Keratinocyte (primary cell): ENCODE results near the gene NOS3. TPM values are rescaled to one million over a fixed set of nuclear protein-coding genes. Genes with fewer than 3 reads are reported as not detected.

Source experiments
- DNase-seq: peaks from one replicate; pipeline ENCODE4 v3.0.0-alpha.2; 2011; ENCODE audit warnings: low read depth, missing footprints, low spot score
- FAIRE-seq: peaks from 2 replicates; lab custom pipeline; 2011; peaks lifted over from hg19 to GRCh38; lab: Jason Lieb, UNC
- H2AFZ ChIP-seq: 2 replicates; pipeline ENCODE4 v1.6.0; 2012; ENCODE audit warnings: low read length, control low read depth, inconsistent platforms; ENCODE audit not compliant: control insufficient read depth
- H3K27ac ChIP-seq: 2 replicates; pipeline ENCODE4 v1.5.1; 2011; ENCODE audit warnings: low read length; ENCODE audit not compliant: control insufficient read depth, insufficient read depth
- H3K27me3 ChIP-seq: 3 replicates; pipeline ENCODE4 v1.6.0; 2011; ENCODE audit warnings: low read length; ENCODE audit not compliant: control insufficient read depth, insufficient read depth; ENCODE audit errors: extremely low read depth
- H3K36me3 ChIP-seq, 2 experiments: 2 replicates in 1 of 2; 3 replicates in 1 of 2; pipeline ENCODE4 v1.5.1; 2011; ENCODE audit warnings: low read length in 2 of 2, mild to moderate bottlenecking in 1 of 2; ENCODE audit not compliant: control insufficient read depth in 2 of 2, insufficient read depth in 2 of 2; ENCODE audit errors: extremely low read depth in 1 of 2
- H3K4me1 ChIP-seq: 3 replicates; pipeline ENCODE4 v1.5.1; 2011; ENCODE audit warnings: low read length; ENCODE audit not compliant: control insufficient read depth, insufficient read depth; ENCODE audit errors: extremely low read depth
- H3K4me2 ChIP-seq: 3 replicates; pipeline ENCODE4 v1.6.0; 2011; ENCODE audit warnings: low read depth, low read length; ENCODE audit not compliant: control insufficient read depth, insufficient read depth; ENCODE audit errors: extremely low read depth
- H3K4me3 ChIP-seq, 3 experiments: fragments of 200-600 bp in 1 of 3; sonication (generic) in 1 of 3; 2 replicates in 2 of 3; 3 replicates in 1 of 3; pipeline ENCODE4 v1.5.1; 2011 to 2016; ENCODE audit warnings: low read length in 3 of 3, mild to moderate bottlenecking in 3 of 3, control low read depth in 2 of 3, inconsistent platforms in 1 of 3, low read depth in 1 of 3, mixed read lengths in 1 of 3, mixed run types in 1 of 3, moderate library complexity in 1 of 3; ENCODE audit not compliant: control insufficient read depth in 2 of 3, insufficient read depth in 2 of 3; ENCODE audit errors: extremely low read depth in 1 of 3
- H3K79me2 ChIP-seq: 2 replicates; pipeline ENCODE4 v1.6.0; 2012; ENCODE audit warnings: low read length; ENCODE audit not compliant: control insufficient read depth, insufficient read depth
- H3K9ac ChIP-seq: 3 replicates; pipeline ENCODE4 v1.6.0; 2011; ENCODE audit warnings: low read length; ENCODE audit not compliant: control insufficient read depth, insufficient read depth; ENCODE audit errors: extremely low read depth
- H3K9me1 ChIP-seq: 3 replicates; pipeline ENCODE4 v1.6.0; 2011; ENCODE audit warnings: low read length; ENCODE audit not compliant: control insufficient read depth, insufficient read depth; ENCODE audit errors: extremely low read depth
- H3K9me3 ChIP-seq: 2 replicates; pipeline ENCODE4 v1.5.1; 2012; ENCODE audit warnings: low read depth, low read length; ENCODE audit not compliant: control insufficient read depth
- H4K20me1 ChIP-seq: 3 replicates; pipeline ENCODE4 v1.6.0; 2011; ENCODE audit warnings: low read length; ENCODE audit not compliant: control insufficient read depth, insufficient read depth; ENCODE audit errors: extremely low read depth
- EZH2 ChIP-seq: IDR thresholded peaks from one replicate; pipeline ENCODE4 v1.6.1; 2012; ENCODE audit warnings: inconsistent platforms, mild to moderate bottlenecking, low read length, moderate library complexity
- dilution Hi-C: fragments of 300-500 bp; cut with MboI; formaldehyde crosslinking; loops from one replicate; pipeline ENCODE4 v1.7.0; 2020; ENCODE audit warnings: low sequenced_read_pairs; ENCODE audit not compliant: extremely low pct_ligation_motif_present
- polyA plus RNA-seq, 5 experiments: library from polyadenylated mRNA; depleted of rRNA in 3 of 5; stranded (reverse) in 3 of 5; stranded (forward) in 1 of 5; unstranded in 1 of 5; fragments of >200 nt; gene quantifications; 1 replicate in 1 of 5; 2 replicates in 3 of 5; 3 replicates in 1 of 5; pipeline versions ENCODE4 v1.2.1 to v1.2.3, GENCODE V29; 2011 to 2012; ENCODE audit warnings: missing spikeins in 2 of 5, low read depth in 1 of 5, low replicate concordance in 1 of 5
- TF ChIP-seq, protein P1 (sequence below), 3 experiments: IDR thresholded peaks in 1 of 3; conservative IDR thresholded peaks in 1 of 3; optimal IDR thresholded peaks in 1 of 3; 2 replicates in 2 of 3; 3 replicates in 1 of 3; pipeline versions ENCODE3 to v1.5.1; 2011; ENCODE audit warnings: low read length in 3 of 3, mild to moderate bottlenecking in 3 of 3, moderate library complexity in 2 of 3, control low read depth in 1 of 3, inconsistent platforms in 1 of 3; ENCODE audit not compliant: insufficient read depth in 2 of 3; ENCODE audit errors: extremely low read depth in 1 of 3

The NOS3 gene
- polyA plus RNA-seq, 1 donor (not counting 4 experiments of a cell fraction or from before 2014, with no cell fraction given): 0.77 TPM

DNA sequence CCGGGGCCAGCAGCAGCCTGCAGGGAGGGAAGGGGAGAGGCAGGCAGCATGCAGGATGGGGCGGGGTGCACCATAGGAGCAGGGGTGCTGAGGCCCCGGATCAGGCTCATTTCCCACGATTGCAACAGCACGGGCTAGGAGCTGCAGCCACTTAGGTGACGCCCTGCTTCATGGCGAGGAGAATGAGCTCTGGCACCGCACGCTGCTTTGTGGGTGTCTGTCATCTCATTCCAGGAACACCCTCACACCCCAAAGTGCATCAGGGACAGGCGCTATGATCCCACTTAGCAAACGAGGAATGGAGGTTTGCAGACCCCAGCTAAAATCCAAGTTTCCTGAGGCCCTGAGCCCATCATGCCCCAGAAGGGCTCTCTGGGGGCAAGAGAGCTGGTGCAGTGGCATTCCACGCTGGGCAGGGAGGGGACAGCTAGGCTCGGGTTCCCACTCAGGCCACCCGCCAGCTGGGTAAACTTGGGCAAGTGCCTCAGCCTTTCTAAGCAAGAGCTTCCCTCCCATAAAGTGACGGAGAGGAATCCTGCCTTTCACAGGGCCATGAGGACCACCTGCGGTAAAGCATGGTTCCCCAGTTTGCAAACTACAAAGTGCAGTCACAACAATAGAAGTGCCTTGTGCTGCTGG lies 22.0 kb upstream of the NOS3 start:
- Histone ChIP-seq H3K9me1 (no peaks in the 10 kb centered on the region), H3K4me3 (no peak overlapping the region), H2AFZ (no peak overlapping the region), H3K4me2 (no peak overlapping the region), H3K9ac (no peak overlapping the region), H3K27ac (no peak overlapping the region), H3K27me3 (peaks cover 44% of the 10 kb centered on the region), H4K20me1 (no peaks in the 10 kb centered on the region), H3K4me1 (no peaks in the 10 kb centered on the region), H3K79me2 (no peaks in the 10 kb centered on the region), H3K36me3 (no peaks in the 10 kb centered on the region), H3K9me3 (no peaks in the 10 kb centered on the region)
- dilution Hi-C loops: no loop called here
- TF ChIP-seq, protein P1, sequence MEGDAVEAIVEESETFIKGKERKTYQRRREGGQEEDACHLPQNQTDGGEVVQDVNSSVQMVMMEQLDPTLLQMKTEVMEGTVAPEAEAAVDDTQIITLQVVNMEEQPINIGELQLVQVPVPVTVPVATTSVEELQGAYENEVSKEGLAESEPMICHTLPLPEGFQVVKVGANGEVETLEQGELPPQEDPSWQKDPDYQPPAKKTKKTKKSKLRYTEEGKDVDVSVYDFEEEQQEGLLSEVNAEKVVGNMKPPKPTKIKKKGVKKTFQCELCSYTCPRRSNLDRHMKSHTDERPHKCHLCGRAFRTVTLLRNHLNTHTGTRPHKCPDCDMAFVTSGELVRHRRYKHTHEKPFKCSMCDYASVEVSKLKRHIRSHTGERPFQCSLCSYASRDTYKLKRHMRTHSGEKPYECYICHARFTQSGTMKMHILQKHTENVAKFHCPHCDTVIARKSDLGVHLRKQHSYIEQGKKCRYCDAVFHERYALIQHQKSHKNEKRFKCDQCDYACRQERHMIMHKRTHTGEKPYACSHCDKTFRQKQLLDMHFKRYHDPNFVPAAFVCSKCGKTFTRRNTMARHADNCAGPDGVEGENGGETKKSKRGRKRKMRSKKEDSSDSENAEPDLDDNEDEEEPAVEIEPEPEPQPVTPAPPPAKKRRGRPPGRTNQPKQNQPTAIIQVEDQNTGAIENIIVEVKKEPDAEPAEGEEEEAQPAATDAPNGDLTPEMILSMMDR (optimal IDR thresholded peaks at IDR 0.05 in 1 of 3, IDR thresholded peaks at IDR 0.05 in 1 of 3, conservative IDR thresholded peaks at IDR 0.05 in 1 of 3; ENCODE audit: extremely low read depth in 1 of 3, insufficient read depth in 2 of 3, low read length in 3 of 3): no peak
- no peak for TF ChIP-seq EZH2
- no peak for DNase-seq
- no peak for FAIRE-seq

DNA sequence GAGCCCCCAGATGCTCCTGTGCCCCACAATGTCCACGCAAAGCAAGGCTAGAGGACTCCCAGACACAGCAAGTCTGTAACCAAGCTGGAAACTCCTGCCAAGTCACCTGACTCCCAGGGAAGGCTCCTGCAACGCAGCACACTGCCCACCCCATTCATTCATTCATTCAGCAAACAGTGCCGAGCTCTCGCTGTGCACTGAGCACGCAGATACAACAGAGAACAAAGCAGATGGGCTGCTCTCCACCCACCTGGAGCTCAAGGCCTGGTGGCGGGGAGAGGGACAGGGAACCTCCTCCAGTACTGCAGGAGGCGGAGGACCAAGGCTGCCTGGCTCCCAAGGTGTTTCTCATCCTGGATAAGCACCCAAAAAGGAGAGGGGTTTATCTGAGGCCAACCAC lies 21.3 kb upstream of the NOS3 start:
- TF ChIP-seq EZH2: no peak
- TF ChIP-seq, protein P1 (optimal IDR thresholded peaks at IDR 0.05 in 1 of 3, IDR thresholded peaks at IDR 0.05 in 1 of 3, conservative IDR thresholded peaks at IDR 0.05 in 1 of 3; ENCODE audit: extremely low read depth in 1 of 3, insufficient read depth in 2 of 3, low read length in 3 of 3): no peak
- Histone ChIP-seq H4K20me1 (no peaks in the 10 kb centered on the region), H3K4me2 (no peak overlapping the region), H3K79me2 (no peaks in the 10 kb centered on the region), H3K27me3 (peaks cover 44% of the 10 kb centered on the region), H2AFZ (no peak overlapping the region), H3K4me1 (no peaks in the 10 kb centered on the region), H3K9me3 (no peaks in the 10 kb centered on the region), H3K4me3 (no peak overlapping the region), H3K36me3 (no peaks in the 10 kb centered on the region), H3K9ac (no peak overlapping the region), H3K9me1 (no peaks in the 10 kb centered on the region), H3K27ac (no peak overlapping the region)
- no peak for DNase-seq
- FAIRE-seq: no peak
- dilution Hi-C loops: no loop called here
